GM12878 (cell line): ENCODE measurements around the gene C2orf68. TPM values are rescaled to one million over a fixed set of nuclear protein-coding genes. Genes with fewer than 3 reads are reported as not detected.
"Not testable (repeated sequence)": the region's sequence is repeated elsewhere in the genome, so short reads cannot be mapped to it uniquely, and the experiment has no call there.

ENCODE experiments used
- ATAC-seq: fragments of 200-7000 bp; cut with Tn5 transposase; 3 replicates; pipeline ENCODE4 v1.9.1; 2020; ENCODE audit warnings: mild to moderate bottlenecking, moderate library complexity
- BruUV-seq: library from RNA; stranded (reverse); fragments of 400-500 nt; replicated peaks from 2 replicates; lab custom pipeline; 2021; lab: Mats Ljungman, UMichigan
- CTCF ChIA-PET: fragments of 300-600 bp; sonication (Branson Sonifier 250); formaldehyde crosslinking; extraction: SDS; loops from one replicate; lab custom pipeline; 2021; ENCODE audit warnings: inconsistent platforms; lab: Yijun Ruan, JAX
- POLR2A ChIA-PET: fragments of 350-600 bp; formaldehyde crosslinking; extraction: SDS; loops from one replicate; lab custom pipeline; 2021; ENCODE audit warnings: inconsistent platforms; lab: Charles Lee
- RAD21 ChIA-PET: fragments of 300-600 bp; sonication (Branson Sonifier 250); formaldehyde crosslinking; loops from one replicate; lab custom pipeline; 2023; ENCODE audit warnings: antibody characterized with exemption; ENCODE audit not compliant: unreplicated experiment; lab: Charles Lee
- SMC1A ChIA-PET: fragments of 300-600 bp; sonication (Branson Sonifier 250); formaldehyde crosslinking; loops from one replicate; lab custom pipeline; 2023; ENCODE audit not compliant: unreplicated experiment, uncharacterized antibody; lab: Charles Lee
- DNase-seq: peaks from one replicate; pipeline ENCODE4 v3.0.0-alpha.2; 2011; ENCODE audit warnings: low read depth, low spot score
- FAIRE-seq: peaks from 3 replicates; lab custom pipeline; 2011; peaks lifted over from hg19 to GRCh38; lab: Jason Lieb, UNC
- H2AFZ ChIP-seq: 2 replicates; pipeline ENCODE4 v1.6.0; 2011; ENCODE audit warnings: low read depth, low read length, control low read depth; ENCODE audit not compliant: control insufficient read depth
- H3K27ac ChIP-seq: 2 replicates; pipeline ENCODE4 v1.5.1; 2011; ENCODE audit warnings: control low read depth; ENCODE audit not compliant: control insufficient read depth, insufficient read depth
- H3K27me3 ChIP-seq, 2 experiments: replicated peaks in 1 of 2; 2 replicates each; pipeline versions ENCODE4 v1.6.0 to v1.6.1; 2011; ENCODE audit warnings: low read length in 1 of 2; ENCODE audit not compliant: control insufficient read depth in 2 of 2, insufficient read depth in 2 of 2
- H3K36me3 ChIP-seq, 2 experiments: 2 replicates each; pipeline ENCODE4 v1.5.1; 2011; ENCODE audit warnings: low read length in 1 of 2; ENCODE audit not compliant: control insufficient read depth in 2 of 2, insufficient read depth in 2 of 2
- H3K4me1 ChIP-seq: 2 replicates; pipeline ENCODE4 v1.6.1; 2011; ENCODE audit warnings: mild to moderate bottlenecking, low read length, moderate library complexity, mixed read lengths; ENCODE audit not compliant: control insufficient read depth, insufficient read depth
- H3K4me2 ChIP-seq: 2 replicates; pipeline ENCODE4 v1.6.0; 2011; ENCODE audit warnings: control low read depth; ENCODE audit not compliant: control insufficient read depth, insufficient read depth
- H3K4me3 ChIP-seq: fragments of 200-600 bp; sonication (generic); 2 replicates; pipeline ENCODE4 v1.5.1; 2016
- H3K79me2 ChIP-seq: 2 replicates; pipeline ENCODE4 v1.6.0; 2011; ENCODE audit warnings: low read length; ENCODE audit not compliant: control insufficient read depth, insufficient read depth
- H3K9ac ChIP-seq: 2 replicates; pipeline ENCODE4 v1.8.0; 2011; ENCODE audit warnings: low read length, control low read depth, mixed read lengths; ENCODE audit not compliant: control insufficient read depth, insufficient read depth
- H3K9me3 ChIP-seq: replicated peaks from 3 replicates; pipeline ENCODE4 v1.5.1; 2011; ENCODE audit warnings: mild to moderate bottlenecking, low read length; ENCODE audit not compliant: control insufficient read depth, insufficient read depth
- H4K20me1 ChIP-seq: 2 replicates; pipeline ENCODE4 v1.6.0; 2011; ENCODE audit not compliant: control insufficient read depth, insufficient read depth
- EED ChIP-seq: sonication (generic); IDR thresholded peaks from 2 replicates; pipeline ENCODE4 v1.6.1; 2016; ENCODE audit warnings: antibody characterized with exemption, low read depth
- EGR1 ChIP-seq, 2 experiments: IDR thresholded peaks; 1 replicate in 1 of 2; 2 replicates in 1 of 2; pipeline ENCODE4 v1.6.1; 2011 to 2012; ENCODE audit warnings: low read depth in 2 of 2, low read length in 2 of 2, borderline replicate concordance in 1 of 2, mild to moderate bottlenecking in 1 of 2, moderate library complexity in 1 of 2
- POU2F2 ChIP-seq: IDR thresholded peaks from 3 replicates; pipeline ENCODE4 v1.6.1; 2011; ENCODE audit warnings: low read depth, mild to moderate bottlenecking, low read length, borderline replicate concordance
- SMARCA5 ChIP-seq: fragments of 450-650 bp; IDR thresholded peaks from 2 replicates; pipeline ENCODE4 v1.6.1; 2017; ENCODE audit warnings: mild to moderate bottlenecking
- SP1 ChIP-seq: IDR thresholded peaks from one replicate; pipeline ENCODE4 v1.6.1; 2011; ENCODE audit warnings: low read depth, low read length
- SPI1 ChIP-seq: IDR thresholded peaks from 2 replicates; pipeline ENCODE4 v1.6.1; 2011; ENCODE audit warnings: low read depth, mild to moderate bottlenecking, low read length, moderate library complexity, borderline replicate concordance; ENCODE audit not compliant: insufficient read depth
- YY1 ChIP-seq: IDR thresholded peaks from 2 replicates; pipeline ENCODE4 v1.6.1; 2011; ENCODE audit warnings: low read depth, mild to moderate bottlenecking, low read length
- ZNF217 ChIP-seq: fragments of 450-650 bp; IDR thresholded peaks from 2 replicates; pipeline ENCODE4 v1.6.1; 2017; ENCODE audit warnings: antibody characterized with exemption, mild to moderate bottlenecking
- ZNF274 ChIP-seq: IDR thresholded peaks from one replicate; pipeline ENCODE4 v1.8.0; 2011; ENCODE audit not compliant: insufficient read length, insufficient read depth
- ZNF622 ChIP-seq: fragments of 450-650 bp; IDR thresholded peaks from 2 replicates; pipeline ENCODE4 v1.6.1; 2017; ENCODE audit warnings: mild to moderate bottlenecking, inconsistent platforms
- WGBS: methylation state at CpG from one replicate; pipeline ENCODE4 v1.1.6; 2016; ENCODE audit warnings: low lambda C conversion rate; ENCODE audit not compliant: insufficient replicate concordance, insufficient coverage; ENCODE audit errors: missing lambda C conversion rate; 5-methylcytosine and 5-hydroxymethylcytosine counted together
- in situ Hi-C: fragments of 300-500 bp; cut with MboI; formaldehyde crosslinking; loops from 9 replicates; pipeline ENCODE4 v1.14.3; 2018; ENCODE audit warnings: mixed read lengths
- intact Hi-C: fragments of 100-400 bp; cut with micrococcal nuclease; formaldehyde crosslinking; loops from one replicate; pipeline ENCODE4 v1.14.2; 2022; ENCODE audit not compliant: unreplicated experiment
- polyA plus RNA-seq, 11 experiments: library from polyadenylated mRNA; depleted of rRNA in 4 of 11; unstranded in 6 of 11; stranded (reverse) in 5 of 11; fragments of >200 nt; fragmentation: Nextera tagmentation in 4 of 11; fragmentation: Illumina TruSeq in 1 of 11; extraction: Ambion mirVana in 4 of 11; extraction: Trizol in 1 of 11; gene quantifications; 1 replicate in 1 of 11; 2 replicates in 10 of 11; pipeline versions ENCODE4 v1.2.1 to v1.2.3, GENCODE V29; 2011 to 2016; ENCODE audit warnings: inconsistent platforms in 2 of 11, missing spikeins in 2 of 11, low read depth in 1 of 11
- total RNA-seq, 4 experiments: library from RNA; depleted of rRNA in 3 of 4; stranded (reverse); fragments of >200 nt in 3 of 4; fragmentation: Illumina TruSeq in 1 of 4; extraction: Trizol in 1 of 4; gene quantifications; 2 replicates each; pipeline versions ENCODE4 v1.2.1 to v1.2.3, GENCODE V29; 2013 to 2021
- TF ChIP-seq, protein P1 (sequence below): IDR thresholded peaks from 2 replicates; pipeline ENCODE4 v1.6.1; 2011; ENCODE audit warnings: mild to moderate bottlenecking, low read depth, low read length, moderate library complexity; ENCODE audit not compliant: insufficient replicate concordance
- TF ChIP-seq, protein P2 (sequence below): IDR thresholded peaks from 2 replicates; pipeline ENCODE4 v1.6.1; 2012; ENCODE audit warnings: improper control_type of control experiment, low read depth, low read length; ENCODE audit not compliant: insufficient replicate concordance

C2orf68 gene
- total and polyA plus RNA-seq, 10 of the 15 experiments (the other 5 are each of a cell fraction or from before 2014, with no cell fraction given) = 12.7 to 56.1 (median 28.4) TPM

DNA sequence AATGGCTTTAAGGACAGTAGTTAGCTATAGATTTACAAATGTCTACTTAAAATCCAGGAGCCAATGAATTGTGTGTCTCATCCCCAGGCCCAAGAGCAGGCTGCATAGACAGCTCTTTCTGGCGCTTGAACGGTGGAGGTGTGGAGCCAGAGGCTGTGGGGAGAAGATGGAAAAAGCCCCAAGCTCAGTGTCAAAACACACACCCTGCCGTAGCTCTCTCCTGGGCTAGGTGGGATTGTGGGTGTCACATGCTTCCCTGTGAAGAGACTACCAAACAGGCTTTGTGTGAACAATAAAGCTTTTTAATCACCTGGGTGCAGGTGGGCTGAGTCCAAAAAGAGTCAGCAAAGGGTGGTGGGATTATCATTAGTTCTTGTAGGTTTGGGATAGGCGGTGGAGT lies 45.5 kb upstream of the C2orf68 start:
- RAD21 ChIA-PET, H3K4me1 ChIP-seq, FAIRE-seq, POLR2A ChIA-PET, BruUV-seq, H3K9ac ChIP-seq, H3K4me3 ChIP-seq, H3K4me2 ChIP-seq, DNase-seq, H4K20me1 ChIP-seq, H3K9me3 ChIP-seq, H3K27me3 ChIP-seq, intact Hi-C loops, ATAC-seq, H2AFZ ChIP-seq, H3K36me3 ChIP-seq, H3K27ac ChIP-seq, H3K79me2 ChIP-seq, in situ Hi-C loops: not testable (repeated sequence)
- 99% methylated on average over 4 of the region's 4 CpGs for WGBS
- CTCF ChIA-PET = interaction anchor here (0.8 to 3.5 kb wide), 2 partner anchors 21 to 50 kb away, joined by 3 to 19 read pairs (median 10); no protein-coding TSS in a partner anchor
- SMC1A ChIA-PET = interaction anchor here (0.7 kb wide), 1 partner anchor 495 kb away, joined by 3 read pairs; no protein-coding TSS in a partner anchor

DNA sequence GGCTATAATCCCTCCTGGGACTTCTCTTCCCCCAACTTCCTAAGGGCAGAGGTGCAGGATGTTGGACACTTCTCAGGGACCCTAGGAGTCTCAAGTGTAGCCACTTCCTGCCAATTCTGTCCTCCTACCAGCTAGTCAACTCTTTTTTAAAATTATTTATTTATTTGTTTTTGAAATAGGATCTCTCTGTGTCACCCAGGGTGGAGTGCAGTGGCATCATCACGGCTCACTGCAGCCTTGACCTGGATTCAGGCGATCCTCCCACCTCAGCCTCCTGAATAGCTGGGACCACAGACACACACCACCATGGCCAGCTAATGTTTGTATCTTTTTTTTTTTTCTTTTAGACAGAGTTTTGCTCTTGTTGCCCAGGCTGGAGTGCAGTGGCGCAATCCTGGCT lies 44.6 kb upstream of the C2orf68 start:
- Histone ChIP-seq H3K9ac (no peak overlapping the region), H3K27ac (no peak overlapping the region), H3K79me2 (no peaks in the 10 kb centered on the region), H3K36me3 (peaks cover 0 to 7% of the 10 kb centered on the region in 2 experiments; a peak in 3 of 4 replicates), H3K4me2 (no peak overlapping the region), H2AFZ (no peak overlapping the region), H4K20me1 (no peaks in the 10 kb centered on the region), H3K27me3 (no peaks in the 10 kb centered on the region), H3K4me3 (no peak overlapping the region), H3K9me3 (no peaks in the 10 kb centered on the region), H3K4me1 (no peaks in the 10 kb centered on the region)
- in situ Hi-C loops = no loop called here
- no peak for FAIRE-seq
- 91% methylated on average over 3 of the region's 3 CpGs for WGBS
- SMC1A ChIA-PET = no interaction called here
- POLR2A ChIA-PET = no interaction called here
- CTCF ChIA-PET = interaction anchor here (2.3 kb wide), 1 partner anchor 20 kb away, joined by 10 read pairs; no protein-coding TSS in a partner anchor
- ATAC-seq = no peak
- no TSS peak for BruUV-seq
- no peak for DNase-seq
- intact Hi-C loops = no loop called here
- RAD21 ChIA-PET = no interaction called here
- TF ChIP-seq, protein P1, sequence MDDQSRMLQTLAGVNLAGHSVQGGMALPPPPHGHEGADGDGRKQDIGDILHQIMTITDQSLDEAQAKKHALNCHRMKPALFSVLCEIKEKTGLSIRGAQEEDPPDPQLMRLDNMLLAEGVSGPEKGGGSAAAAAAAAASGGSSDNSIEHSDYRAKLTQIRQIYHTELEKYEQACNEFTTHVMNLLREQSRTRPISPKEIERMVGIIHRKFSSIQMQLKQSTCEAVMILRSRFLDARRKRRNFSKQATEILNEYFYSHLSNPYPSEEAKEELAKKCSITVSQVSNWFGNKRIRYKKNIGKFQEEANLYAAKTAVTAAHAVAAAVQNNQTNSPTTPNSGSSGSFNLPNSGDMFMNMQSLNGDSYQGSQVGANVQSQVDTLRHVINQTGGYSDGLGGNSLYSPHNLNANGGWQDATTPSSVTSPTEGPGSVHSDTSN = no peak
- TF ChIP-seq, protein P2, sequence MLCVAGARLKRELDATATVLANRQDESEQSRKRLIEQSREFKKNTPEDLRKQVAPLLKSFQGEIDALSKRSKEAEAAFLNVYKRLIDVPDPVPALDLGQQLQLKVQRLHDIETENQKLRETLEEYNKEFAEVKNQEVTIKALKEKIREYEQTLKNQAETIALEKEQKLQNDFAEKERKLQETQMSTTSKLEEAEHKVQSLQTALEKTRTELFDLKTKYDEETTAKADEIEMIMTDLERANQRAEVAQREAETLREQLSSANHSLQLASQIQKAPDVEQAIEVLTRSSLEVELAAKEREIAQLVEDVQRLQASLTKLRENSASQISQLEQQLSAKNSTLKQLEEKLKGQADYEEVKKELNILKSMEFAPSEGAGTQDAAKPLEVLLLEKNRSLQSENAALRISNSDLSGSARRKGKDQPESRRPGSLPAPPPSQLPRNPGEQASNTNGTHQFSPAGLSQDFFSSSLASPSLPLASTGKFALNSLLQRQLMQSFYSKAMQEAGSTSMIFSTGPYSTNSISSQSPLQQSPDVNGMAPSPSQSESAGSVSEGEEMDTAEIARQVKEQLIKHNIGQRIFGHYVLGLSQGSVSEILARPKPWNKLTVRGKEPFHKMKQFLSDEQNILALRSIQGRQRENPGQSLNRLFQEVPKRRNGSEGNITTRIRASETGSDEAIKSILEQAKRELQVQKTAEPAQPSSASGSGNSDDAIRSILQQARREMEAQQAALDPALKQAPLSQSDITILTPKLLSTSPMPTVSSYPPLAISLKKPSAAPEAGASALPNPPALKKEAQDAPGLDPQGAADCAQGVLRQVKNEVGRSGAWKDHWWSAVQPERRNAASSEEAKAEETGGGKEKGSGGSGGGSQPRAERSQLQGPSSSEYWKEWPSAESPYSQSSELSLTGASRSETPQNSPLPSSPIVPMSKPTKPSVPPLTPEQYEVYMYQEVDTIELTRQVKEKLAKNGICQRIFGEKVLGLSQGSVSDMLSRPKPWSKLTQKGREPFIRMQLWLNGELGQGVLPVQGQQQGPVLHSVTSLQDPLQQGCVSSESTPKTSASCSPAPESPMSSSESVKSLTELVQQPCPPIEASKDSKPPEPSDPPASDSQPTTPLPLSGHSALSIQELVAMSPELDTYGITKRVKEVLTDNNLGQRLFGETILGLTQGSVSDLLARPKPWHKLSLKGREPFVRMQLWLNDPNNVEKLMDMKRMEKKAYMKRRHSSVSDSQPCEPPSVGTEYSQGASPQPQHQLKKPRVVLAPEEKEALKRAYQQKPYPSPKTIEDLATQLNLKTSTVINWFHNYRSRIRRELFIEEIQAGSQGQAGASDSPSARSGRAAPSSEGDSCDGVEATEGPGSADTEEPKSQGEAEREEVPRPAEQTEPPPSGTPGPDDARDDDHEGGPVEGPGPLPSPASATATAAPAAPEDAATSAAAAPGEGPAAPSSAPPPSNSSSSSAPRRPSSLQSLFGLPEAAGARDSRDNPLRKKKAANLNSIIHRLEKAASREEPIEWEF = no peak
- no peak for TF ChIP-seq ZNF274
- no peak for TF ChIP-seq SMARCA5
- TF ChIP-seq EGR1 (IDR thresholded peaks at IDR 0.05; ENCODE audit: borderline replicate concordance in 1 of 2, low read depth in 2 of 2, low read length in 2 of 2) = no peak
- no peak for TF ChIP-seq EED
- no peak for TF ChIP-seq ZNF217
- no peak for TF ChIP-seq SP1
- no peak for TF ChIP-seq ZNF622
- no peak for TF ChIP-seq POU2F2
- TF ChIP-seq YY1 = no peak
- no peak for TF ChIP-seq SPI1
